ENCODE measurements around the gene HNRNPAB. TPM values are rescaled to one million over a fixed set of nuclear protein-coding genes. Genes with fewer than 3 reads are reported as not detected.

Gene HNRNPAB
- total and polyA plus RNA-seq, 9 of the 15 experiments (the other 6 are each of a cell fraction or from before 2014, with no cell fraction given), result 34.6 to 425 (median 236) TPM

DNA sequence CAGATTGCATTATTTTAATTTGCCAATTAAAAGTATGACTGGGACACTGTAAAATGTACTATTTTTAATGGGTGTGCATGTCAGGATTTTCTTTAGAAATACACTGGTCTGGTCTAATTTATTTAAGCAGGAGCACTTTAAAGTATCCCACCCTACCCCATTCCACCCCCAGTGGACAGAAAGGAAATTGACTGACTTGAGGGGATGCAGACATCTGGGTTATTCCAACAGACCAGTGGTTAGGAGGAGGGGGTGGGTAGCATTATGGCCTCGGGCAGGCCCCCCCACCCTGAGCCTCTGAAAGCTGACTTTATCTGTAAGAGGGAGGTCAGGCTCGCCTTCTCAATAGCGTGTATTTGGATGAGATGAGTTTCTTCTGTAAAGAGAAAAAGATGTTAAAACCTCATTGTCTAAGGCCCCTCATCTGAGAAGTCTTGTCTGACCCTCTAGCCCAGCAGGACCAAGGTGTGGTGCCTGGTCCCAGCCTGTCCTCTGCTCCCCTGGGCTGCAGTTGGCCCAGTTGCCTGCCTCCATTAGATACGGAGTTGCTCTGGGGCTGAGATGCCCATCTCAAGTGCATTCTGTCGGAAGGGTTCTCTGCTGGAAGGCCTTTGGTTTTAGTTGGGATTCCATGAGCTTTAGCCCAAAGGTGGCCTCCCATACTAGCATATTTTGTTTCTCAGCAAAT is 4.4 kb downstream of the HNRNPAB start:
- CTCF ChIA-PET (ENCODE audit: low intra/inter-chr PET ratio), result no interaction called here
- 76% methylated on average over 5 of the region's 5 CpGs for WGBS (ENCODE audit: insufficient coverage, low coverage, missing lambda C conversion rate)
- peak in 2 of 4 experiments; percentile 53 for DNase-seq (ENCODE audit: extremely low read depth in 1 of 4, low spot score in 3 of 4)
- TF ChIP-seq PRPF4 (IDR thresholded peaks at IDR 0.05; ENCODE audit: insufficient read depth, low read depth, low read length, poor library complexity, severe bottlenecking) (no peak), FOXJ3 (CRISPR knock-in tag; IDR thresholded peaks at IDR 0.05) (no peak), SREBF2 (CRISPR knock-in tag; IDR thresholded peaks at IDR 0.05) (no peak), HNRNPUL1 (IDR thresholded peaks at IDR 0.05; ENCODE audit: low read length) (no peak), VEZF1 (CRISPR knock-in tag; IDR thresholded peaks at IDR 0.05) (peak; percentile 21; the same call in 1 of the 2 replicates), SRSF7 (optimal IDR thresholded peaks at IDR 0.05; ENCODE audit: low read depth, low read length) (no peak), ZNF707 (CRISPR knock-in tag; conservative IDR thresholded peaks at IDR 0.05) (no peak), NRF1 (conservative IDR thresholded peaks at IDR 0.05 in 1 of 2, IDR thresholded peaks at IDR 0.05 in 1 of 2) (no peak), POLR2A (conservative IDR thresholded peaks at IDR 0.05) (no peak), HOXB6 (CRISPR knock-in tag; IDR thresholded peaks at IDR 0.05; ENCODE audit: borderline replicate concordance) (no peak), SRF (CRISPR knock-in tag; IDR thresholded peaks at IDR 0.05) (no peak), BCLAF1 (IDR thresholded peaks at IDR 0.05; ENCODE audit: borderline replicate concordance in 1 of 2, control insufficient read depth in 1 of 2, low read depth in 2 of 2, low read length in 1 of 2) (0 out of 4 replicates have a peak, but pooled peaks of 1 of the 2 experiments have one; percentile 13), ZNF347 (CRISPR knock-in tag; IDR thresholded peaks at IDR 0.05; ENCODE audit: low read depth) (no peak), RUNX1 (IDR thresholded peaks at IDR 0.05; ENCODE audit: low read depth) (no peak)
- TF ChIP-seq, protein P1, sequence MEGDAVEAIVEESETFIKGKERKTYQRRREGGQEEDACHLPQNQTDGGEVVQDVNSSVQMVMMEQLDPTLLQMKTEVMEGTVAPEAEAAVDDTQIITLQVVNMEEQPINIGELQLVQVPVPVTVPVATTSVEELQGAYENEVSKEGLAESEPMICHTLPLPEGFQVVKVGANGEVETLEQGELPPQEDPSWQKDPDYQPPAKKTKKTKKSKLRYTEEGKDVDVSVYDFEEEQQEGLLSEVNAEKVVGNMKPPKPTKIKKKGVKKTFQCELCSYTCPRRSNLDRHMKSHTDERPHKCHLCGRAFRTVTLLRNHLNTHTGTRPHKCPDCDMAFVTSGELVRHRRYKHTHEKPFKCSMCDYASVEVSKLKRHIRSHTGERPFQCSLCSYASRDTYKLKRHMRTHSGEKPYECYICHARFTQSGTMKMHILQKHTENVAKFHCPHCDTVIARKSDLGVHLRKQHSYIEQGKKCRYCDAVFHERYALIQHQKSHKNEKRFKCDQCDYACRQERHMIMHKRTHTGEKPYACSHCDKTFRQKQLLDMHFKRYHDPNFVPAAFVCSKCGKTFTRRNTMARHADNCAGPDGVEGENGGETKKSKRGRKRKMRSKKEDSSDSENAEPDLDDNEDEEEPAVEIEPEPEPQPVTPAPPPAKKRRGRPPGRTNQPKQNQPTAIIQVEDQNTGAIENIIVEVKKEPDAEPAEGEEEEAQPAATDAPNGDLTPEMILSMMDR (IDR thresholded peaks at IDR 0.05 in 2 of 3, conservative IDR thresholded peaks at IDR 0.05 in 1 of 3; ENCODE audit: insufficient read depth in 2 of 3, low read depth in 1 of 3, low read length in 3 of 3), result peak; percentile 30 to 36 (median 36); a peak in 5 of 6 replicates

More for the DNA sequence above, 4.4 kb downstream of the HNRNPAB start:
- no TSS peak for BruUV-seq (replicated peaks)
- H3K9me1 ChIP-seq (ENCODE audit: control insufficient read depth, insufficient read depth, low read length), result peaks cover 10% of the 10 kb centered on the region
- no peaks in the 10 kb centered on the region for H3K27me3 ChIP-seq (ENCODE audit: control insufficient read depth in 2 of 2, insufficient read depth in 2 of 2, low read length in 2 of 2)
- FAIRE-seq (no peak), ATAC-seq (no peak)
- intact Hi-C loops (cut with micrococcal nuclease), result no loop called here
- H3K4me2 ChIP-seq (ENCODE audit: insufficient read depth, low read length), result no peak overlapping the region
- H3K4me1 ChIP-seq (replicated peaks in 1 of 2; ENCODE audit: control insufficient read depth in 2 of 2, insufficient read depth in 2 of 2, low read length in 2 of 2), result peaks cover 20 to 21% of the 10 kb centered on the region in 2 experiments; a peak in 4 of 5 replicates
- H3K36me3 ChIP-seq (ENCODE audit: control insufficient read depth, insufficient read depth, low read length), result peaks cover 85% of the 10 kb centered on the region
- H4K20me1 ChIP-seq (replicated peaks; ENCODE audit: control insufficient read depth, insufficient read depth, low read length), result peaks cover 79% of the 10 kb centered on the region
- H3K79me2 ChIP-seq (ENCODE audit: control insufficient read depth, insufficient read depth, low read length), result peaks cover 62% of the 10 kb centered on the region
- no peak overlapping the region for H3K9ac ChIP-seq (ENCODE audit: insufficient read depth in 1 of 2, low read depth in 2 of 2, low read length in 2 of 2)
- H2AFZ ChIP-seq (ENCODE audit: low read depth, low read length), result no peak overlapping the region
- H3K4me3 ChIP-seq, result no peak overlapping the region
- POLR2A ChIA-PET, result interaction anchor here (0.6 to 12.7 kb wide), 4 partner anchors 12 to 174 kb away, joined by 3 to 162 read pairs (median 4); partner anchors contain the start of gene PHYKPL
- no peak overlapping the region for H3K27ac ChIP-seq (ENCODE audit: extremely low read depth, low read depth, low read length)
- in situ Hi-C loops (cut with MboI), result no loop called here
- H3K9me3 ChIP-seq (replicated peaks; ENCODE audit: control insufficient read depth, insufficient read depth, low read depth, low read length), result no peaks in the 10 kb centered on the region

Data from K562 (cell line).